Vagina (tissue), 2 donors: ENCODE measurements around the gene WDR82.

Source experiments
- POLR2A ChIP-seq, 2 donors: fragments of 450-650 bp; IDR thresholded peaks; one replicate each; pipeline ENCODE4 v1.6.1; 2017; ENCODE audit warnings: antibody characterized with exemption in 2 of 2, mild to moderate bottlenecking in 2 of 2, moderate library complexity in 2 of 2
- POLR2AphosphoS5 ChIP-seq, 2 donors: sonication (generic); formaldehyde crosslinking; IDR thresholded peaks; one replicate each; pipeline ENCODE4 v1.9.0; 2017; ENCODE audit warnings: antibody characterized with exemption in 2 of 2, mild to moderate bottlenecking in 2 of 2, low read depth in 1 of 2; ENCODE audit not compliant: insufficient read depth in 1 of 2
- TF ChIP-seq, protein P1 (sequence below), 3 experiments: fragments of 450-650 bp in 2 of 3; fragments of 200-600 bp in 1 of 3; sonication (generic) in 1 of 3; IDR thresholded peaks; one replicate each; pipeline ENCODE4 v1.5.1; 2017 to 2019; ENCODE audit warnings: antibody characterized with exemption in 3 of 3, mild to moderate bottlenecking in 2 of 3, moderate library complexity in 2 of 3

- TF ChIP-seq, protein P1, sequence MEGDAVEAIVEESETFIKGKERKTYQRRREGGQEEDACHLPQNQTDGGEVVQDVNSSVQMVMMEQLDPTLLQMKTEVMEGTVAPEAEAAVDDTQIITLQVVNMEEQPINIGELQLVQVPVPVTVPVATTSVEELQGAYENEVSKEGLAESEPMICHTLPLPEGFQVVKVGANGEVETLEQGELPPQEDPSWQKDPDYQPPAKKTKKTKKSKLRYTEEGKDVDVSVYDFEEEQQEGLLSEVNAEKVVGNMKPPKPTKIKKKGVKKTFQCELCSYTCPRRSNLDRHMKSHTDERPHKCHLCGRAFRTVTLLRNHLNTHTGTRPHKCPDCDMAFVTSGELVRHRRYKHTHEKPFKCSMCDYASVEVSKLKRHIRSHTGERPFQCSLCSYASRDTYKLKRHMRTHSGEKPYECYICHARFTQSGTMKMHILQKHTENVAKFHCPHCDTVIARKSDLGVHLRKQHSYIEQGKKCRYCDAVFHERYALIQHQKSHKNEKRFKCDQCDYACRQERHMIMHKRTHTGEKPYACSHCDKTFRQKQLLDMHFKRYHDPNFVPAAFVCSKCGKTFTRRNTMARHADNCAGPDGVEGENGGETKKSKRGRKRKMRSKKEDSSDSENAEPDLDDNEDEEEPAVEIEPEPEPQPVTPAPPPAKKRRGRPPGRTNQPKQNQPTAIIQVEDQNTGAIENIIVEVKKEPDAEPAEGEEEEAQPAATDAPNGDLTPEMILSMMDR (IDR thresholded peaks at IDR 0.05): no peak
- no peak for TF ChIP-seq POLR2AphosphoS5 (IDR thresholded peaks at IDR 0.05; ENCODE audit: insufficient read depth in 1 of 2, low read depth in 1 of 2)
- TF ChIP-seq POLR2A (IDR thresholded peaks at IDR 0.05): no peak
Observed at GRCh38 chr3:52291508-52292181, 13.2 kb upstream of the WDR82 start.
